Omental fat pad (tissue), 4 donors: ENCODE measurements around the gene RUVBL1. TPM values are rescaled to one million over a fixed set of nuclear protein-coding genes. Genes with fewer than 3 reads are reported as not detected.
"Not testable (repeated sequence)": the region's sequence is repeated elsewhere in the genome, so short reads cannot be mapped to it uniquely, and the experiment has no call there.

ENCODE experiments used
- ATAC-seq: fragments of 150-250 bp; one replicate; pipeline ENCODE4 v1.9.1; 2016; ENCODE audit warnings: mild to moderate bottlenecking, moderate library complexity; ENCODE audit not compliant: low FRiP score
- DNase-seq: peaks from one replicate; pipeline ENCODE4 v3.0.0-alpha.2; 2019; ENCODE audit warnings: low spot score
- CTCF ChIP-seq, 3 donors: fragments of 450-650 bp; IDR thresholded peaks; one replicate each; pipeline ENCODE4 v1.5.1; 2016 to 2017; ENCODE audit warnings: antibody characterized with exemption in 3 of 3, mild to moderate bottlenecking in 3 of 3, moderate library complexity in 2 of 3
- total RNA-seq, 4 donors: library from RNA; depleted of rRNA; stranded (reverse); fragments of >200 nt; gene quantifications; one replicate each; pipeline ENCODE4 v1.1.0, GENCODE V29; 2016

The RUVBL1 gene
- total RNA-seq, 4 donors from 2014 or later, result 27.1 to 36.8 (median 30.0) TPM

DNA sequence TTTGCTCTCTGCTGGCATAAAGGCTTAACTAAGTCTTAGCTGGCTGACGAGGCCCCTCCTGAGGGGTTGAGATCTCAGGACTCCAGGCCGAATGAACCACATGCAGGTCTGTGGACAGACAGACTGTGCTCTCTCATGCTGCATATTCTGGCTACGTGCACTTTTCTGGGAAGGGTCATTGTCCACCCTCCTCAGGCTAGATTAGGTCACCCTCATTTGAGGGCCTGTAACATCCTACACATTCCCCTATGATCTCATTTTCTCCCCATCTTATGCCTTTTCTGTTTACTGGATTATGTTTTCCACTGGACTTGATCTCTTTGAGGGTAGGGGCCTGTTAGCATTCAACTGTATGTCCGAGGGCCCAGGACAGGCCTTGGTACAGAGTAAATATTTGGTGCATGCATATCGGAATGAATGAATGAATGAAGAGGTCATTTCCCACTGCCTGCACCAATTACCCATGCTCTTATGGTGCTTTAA lies 43.4 kb upstream of the RUVBL1 start:
- ATAC-seq (no peak), DNase-seq (no peak)
- no peak for TF ChIP-seq CTCF (IDR thresholded peaks at IDR 0.05)

DNA sequence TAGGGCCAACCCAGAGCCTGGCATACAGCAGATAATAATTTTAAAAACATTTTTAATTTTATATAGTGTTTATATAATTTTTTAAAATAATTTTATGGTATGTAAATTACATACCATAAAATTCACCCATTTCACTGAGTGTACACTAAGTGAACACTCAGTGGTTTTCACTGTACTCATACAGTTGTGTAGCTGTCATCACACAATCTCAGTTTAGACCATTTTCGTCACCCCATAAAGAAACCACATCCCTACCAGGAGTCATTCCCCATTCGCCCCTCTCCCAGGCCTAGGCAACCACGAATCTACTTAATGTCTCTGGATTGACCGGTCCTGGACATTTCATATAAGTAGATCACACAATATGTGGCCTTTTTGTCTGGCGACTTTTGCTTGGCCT lies 39.8 kb upstream of the RUVBL1 start:
- no peak for TF ChIP-seq CTCF (IDR thresholded peaks at IDR 0.05)
- DNase-seq, result no peak
- ATAC-seq, result no peak

GRCh38 chr3:128160661-128161060 lies 37.0 kb upstream of the RUVBL1 start:
- ATAC-seq (no peak), DNase-seq (no peak)
- no peak for TF ChIP-seq CTCF (IDR thresholded peaks at IDR 0.05)

DNA sequence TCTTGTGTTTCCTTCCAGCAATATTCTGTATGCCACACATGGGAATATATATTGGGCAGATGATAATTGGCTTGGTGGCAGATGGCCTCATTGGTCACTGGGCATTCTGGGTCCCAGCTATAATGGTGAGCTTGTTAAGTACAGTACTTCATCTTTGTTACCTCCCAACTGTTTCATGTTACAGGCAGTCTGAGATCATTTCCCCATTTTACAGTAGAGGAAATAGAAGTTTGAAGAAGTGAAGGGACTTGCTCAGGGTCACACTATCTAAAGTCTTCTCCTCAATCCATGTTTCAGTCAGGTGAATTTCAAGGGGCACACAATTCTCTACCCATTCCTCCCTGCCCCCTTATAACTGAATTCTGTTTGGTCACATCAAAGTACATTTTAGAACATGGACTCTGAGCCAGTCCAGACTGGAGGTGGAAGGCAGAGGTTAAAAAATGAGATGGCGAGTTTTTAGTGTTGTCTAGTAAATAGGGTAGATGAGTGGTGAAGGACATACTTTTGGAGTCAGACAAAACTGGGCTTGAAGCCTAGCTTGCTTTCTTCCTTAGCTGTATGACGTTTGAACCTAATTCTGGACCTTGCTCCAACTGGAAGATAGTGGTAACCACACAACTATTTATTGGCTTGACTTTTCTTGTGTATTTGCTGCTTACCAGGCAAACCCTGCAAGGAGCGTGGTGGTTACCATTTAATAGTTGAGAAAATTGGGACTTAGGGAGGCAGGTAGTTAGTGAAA lies 32.2 kb upstream of the RUVBL1 start:
- ATAC-seq (no peak), DNase-seq (no peak)
- TF ChIP-seq CTCF (IDR thresholded peaks at IDR 0.05), result no peak

GRCh38 chr3:128154354-128154753 lies 30.7 kb upstream of the RUVBL1 start:
- ATAC-seq, DNase-seq: not testable (repeated sequence)

DNA sequence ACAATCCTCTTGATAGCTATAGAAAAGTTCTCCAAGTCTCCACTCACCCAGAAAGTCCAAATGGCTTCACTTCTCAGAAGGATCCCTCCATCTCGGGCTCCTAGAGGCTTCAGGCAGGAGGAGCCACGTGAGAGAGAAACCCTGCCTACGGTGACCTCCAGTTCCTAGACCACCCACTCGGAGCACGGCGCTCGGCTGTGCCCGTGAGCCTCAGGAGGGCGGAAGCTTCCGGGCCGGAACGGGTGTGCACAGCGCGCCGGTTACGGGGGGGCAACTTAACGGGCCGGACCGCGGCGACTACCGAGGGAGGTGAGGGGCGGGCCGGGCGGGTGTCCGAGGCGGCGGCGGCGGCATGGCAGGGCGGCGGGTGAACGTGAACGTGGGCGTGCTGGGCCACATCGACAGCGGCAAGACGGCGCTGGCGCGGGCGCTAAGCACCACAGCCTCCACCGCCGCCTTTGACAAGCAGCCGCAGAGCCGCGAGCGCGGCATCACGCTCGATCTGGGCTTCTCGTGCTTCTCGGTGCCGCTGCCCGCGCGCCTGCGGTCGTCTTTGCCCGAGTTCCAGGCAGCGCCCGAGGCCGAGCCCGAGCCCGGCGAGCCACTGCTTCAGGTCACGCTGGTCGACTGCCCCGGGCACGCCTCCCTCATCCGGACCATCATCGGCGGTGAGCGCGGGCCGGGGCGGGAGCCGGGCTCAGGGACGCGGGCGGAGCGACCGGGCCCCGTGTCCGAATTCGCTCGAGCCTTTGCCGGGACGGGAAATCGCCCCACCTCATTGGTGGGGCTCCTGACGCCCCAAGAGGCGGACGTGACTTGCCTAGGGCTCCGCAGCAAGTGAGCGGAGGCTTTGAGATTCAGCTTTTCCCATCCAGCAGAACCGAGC lies 29.8 kb upstream of the RUVBL1 start, which contains the start of gene EEFSEC:
Gene EEFSEC (plus strand): TSS at position 326 of the 886 bp plus-strand sequence. CDS start 27 bp downstream, at position 353.
- DNase-seq (peak; percentile 27), ATAC-seq (peak; percentile 98)
- no peak for TF ChIP-seq CTCF (IDR thresholded peaks at IDR 0.05)

DNA sequence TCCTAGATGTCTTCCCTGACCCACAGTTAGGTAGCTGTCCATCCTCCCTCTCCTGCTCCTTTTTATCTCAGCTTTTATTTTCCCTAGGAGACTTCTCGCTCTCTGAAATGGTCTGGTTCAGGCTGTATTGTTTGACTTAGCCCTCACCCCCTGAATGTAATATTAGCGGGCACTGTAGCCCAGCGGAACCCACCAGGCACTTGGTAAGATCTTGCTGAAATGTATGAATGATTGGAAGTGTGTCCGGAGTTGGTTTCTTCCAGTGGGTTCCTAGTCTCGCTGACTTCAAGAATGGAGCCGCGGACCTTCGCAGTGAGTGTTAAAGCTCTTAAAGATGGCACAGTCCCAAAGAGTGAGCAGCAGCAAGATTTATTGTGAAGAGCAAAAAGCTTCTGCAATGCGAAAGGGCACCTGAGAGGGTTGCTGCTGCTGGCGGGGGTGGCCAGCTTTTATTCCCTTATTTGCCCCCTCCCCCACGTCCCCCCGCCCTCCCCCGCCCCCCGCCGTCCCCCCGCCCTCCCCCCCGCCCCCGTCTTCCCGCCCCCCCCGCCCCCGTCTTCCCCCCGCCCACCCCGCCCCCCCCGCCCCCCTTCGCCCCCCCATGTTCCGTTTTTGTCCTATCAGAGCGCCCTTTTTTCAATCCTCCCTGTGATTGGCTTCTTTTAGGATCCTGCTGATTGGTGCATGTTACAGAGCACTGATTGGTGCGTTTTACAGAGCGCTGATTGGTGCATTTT lies 29.0 kb upstream of the RUVBL1 start:
- ATAC-seq, result no peak
- TF ChIP-seq CTCF (IDR thresholded peaks at IDR 0.05), result no peak
- no peak for DNase-seq
